GM12872 (cell line): ENCODE data around the gene PPFIA1.

Experiments used
- CTCF ChIP-seq: IDR thresholded peaks from 3 replicates; pipeline ENCODE4 v1.5.1; 2011; ENCODE audit warnings: low read depth, mild to moderate bottlenecking, low read length, moderate library complexity; ENCODE audit not compliant: insufficient read depth

The PPFIA1 gene

GRCh38 chr11:70411713-70412452 lies 141.4 kb downstream of the PPFIA1 start:
- no peak for TF ChIP-seq CTCF

GRCh38 chr11:70413151-70413550 lies 142.7 kb downstream of the PPFIA1 start:
- TF ChIP-seq CTCF, result no peak

GRCh38 chr11:70414341-70415100 lies 144.0 kb downstream of the PPFIA1 start:
- no peak for TF ChIP-seq CTCF

- peak; percentile 36; the same call in 2 of the 3 replicates for TF ChIP-seq CTCF
These were observed 144.7 kb downstream of the PPFIA1 start for GRCh38 chr11:70415191-70415590.

GRCh38 chr11:70415642-70416395 lies 145.3 kb downstream of the PPFIA1 start:
- no peak for TF ChIP-seq CTCF

- TF ChIP-seq CTCF, result no peak
These were observed 146.4 kb downstream of the PPFIA1 start for GRCh38 chr11:70416881-70417280.

GRCh38 chr11:70418130-70418529 lies 147.6 kb downstream of the PPFIA1 start:
- TF ChIP-seq CTCF, result no peak
